Lower leg skin (tissue), 4 donors: Measurements from ENCODE around the gene CSNK1D. TPM values are rescaled to one million over a fixed set of nuclear protein-coding genes. Genes with fewer than 3 reads are reported as not detected.

ENCODE experiments used
- DNase-seq, 2 donors: peaks; one replicate each; pipeline ENCODE4 v3.0.0-alpha.2; 2019; ENCODE audit warnings: low spot score in 2 of 2
- H3K4me3 ChIP-seq: fragments of 200-600 bp; sonication (generic); 2 replicates; pipeline ENCODE4 v1.5.1; 2017; ENCODE audit warnings: mild to moderate bottlenecking, low read depth; ENCODE audit not compliant: poor library complexity, severe bottlenecking
- CTCF ChIP-seq, 3 donors: fragments of 450-650 bp; IDR thresholded peaks; one replicate each; pipeline ENCODE4 v1.5.1; 2016; ENCODE audit warnings: antibody characterized with exemption in 3 of 3, mild to moderate bottlenecking in 3 of 3, moderate library complexity in 2 of 3
- POLR2A ChIP-seq, 2 donors: fragments of 450-650 bp; IDR thresholded peaks; one replicate each; pipeline ENCODE4 v1.6.1; 2016 to 2017; ENCODE audit warnings: antibody characterized with exemption in 2 of 2, mild to moderate bottlenecking in 1 of 2, moderate library complexity in 1 of 2
- WGBS, 2 donors: methylation state at CpG; one replicate each; pipeline ENCODE4 v1.1.5; 2018; 5-methylcytosine and 5-hydroxymethylcytosine counted together
- intact Hi-C: fragments of 100-400 bp; cut with DNase I; formaldehyde crosslinking; loops from one replicate; pipeline ENCODE4 v1.15.0; 2023; ENCODE audit warnings: low total_unique reads
- total RNA-seq, 4 donors: library from RNA; depleted of rRNA; stranded (reverse); fragments of >200 nt; gene quantifications; one replicate each; pipeline ENCODE4 v1.1.0, GENCODE V29; 2016

Gene CSNK1D
- total RNA-seq, 4 donors from 2014 or later = 46.0 to 88.4 (median 56.4) TPM

GRCh38 chr17:82283208-82283749 lies 9.8 kb upstream of the CSNK1D start:
- no peak for TF ChIP-seq CTCF (IDR thresholded peaks at IDR 0.05)
- no peak for TF ChIP-seq POLR2A (IDR thresholded peaks at IDR 0.05)
- WGBS, 2 donors = 33 to 42% methylated on average over 9 to 13 of the region's 13 CpGs
- H3K4me3 ChIP-seq = no peak overlapping the region
- intact Hi-C loops = no loop called here
- DNase-seq = no peak

GRCh38 chr17:82282239-82283207 lies 9.0 kb upstream of the CSNK1D start:
- DNase-seq = no peak
- TF ChIP-seq POLR2A (IDR thresholded peaks at IDR 0.05) (no peak), CTCF (IDR thresholded peaks at IDR 0.05) (no peak)
- intact Hi-C loops = no loop called here
- H3K4me3 ChIP-seq = no peak overlapping the region
- WGBS, 2 donors = 79 to 82% methylated on average over 16 to 24 of the region's 25 CpGs

GRCh38 chr17:82281502-82282238 lies 8.2 kb upstream of the CSNK1D start:
- no peak for TF ChIP-seq POLR2A (IDR thresholded peaks at IDR 0.05)
- no peak for TF ChIP-seq CTCF (IDR thresholded peaks at IDR 0.05)
- no peak overlapping the region for H3K4me3 ChIP-seq
- WGBS, 2 donors = 52 to 57% methylated on average over 22 of the region's 22 CpGs
- intact Hi-C loops = no loop called here
- no peak for DNase-seq

GRCh38 chr17:82281076-82281475 lies 7.6 kb upstream of the CSNK1D start:
- TF ChIP-seq CTCF (IDR thresholded peaks at IDR 0.05) (no peak), POLR2A (IDR thresholded peaks at IDR 0.05) (no peak)
- H3K4me3 ChIP-seq = no peak overlapping the region
- intact Hi-C loops = no loop called here
- 63 to 69% methylated on average over 7 of the region's 7 CpGs for WGBS, 2 donors
- DNase-seq = no peak

- 95 to 96% methylated on average over 7 to 8 of the region's 8 CpGs for WGBS, 2 donors
- no peak overlapping the region for H3K4me3 ChIP-seq
- intact Hi-C loops = no loop called here
- TF ChIP-seq CTCF (IDR thresholded peaks at IDR 0.05) = no peak
- TF ChIP-seq POLR2A (IDR thresholded peaks at IDR 0.05) = no peak
- DNase-seq = no peak
Observed at GRCh38 chr17:82280537-82280936, 7.0 kb upstream of the CSNK1D start.
